Erythroblast (primary cell): ENCODE results near the gene SLC4A5.

ENCODE experiments used
- GATA1 ChIP-seq: IDR thresholded peaks from 2 replicates; pipeline ENCODE4 v1.6.1; 2011; ENCODE audit warnings: low read depth, mild to moderate bottlenecking, control low read depth, low read length, moderate library complexity
- POLR2A ChIP-seq: IDR thresholded peaks from 2 replicates; pipeline ENCODE4 v1.6.1; 2011; ENCODE audit warnings: mild to moderate bottlenecking, low read length

DNA sequence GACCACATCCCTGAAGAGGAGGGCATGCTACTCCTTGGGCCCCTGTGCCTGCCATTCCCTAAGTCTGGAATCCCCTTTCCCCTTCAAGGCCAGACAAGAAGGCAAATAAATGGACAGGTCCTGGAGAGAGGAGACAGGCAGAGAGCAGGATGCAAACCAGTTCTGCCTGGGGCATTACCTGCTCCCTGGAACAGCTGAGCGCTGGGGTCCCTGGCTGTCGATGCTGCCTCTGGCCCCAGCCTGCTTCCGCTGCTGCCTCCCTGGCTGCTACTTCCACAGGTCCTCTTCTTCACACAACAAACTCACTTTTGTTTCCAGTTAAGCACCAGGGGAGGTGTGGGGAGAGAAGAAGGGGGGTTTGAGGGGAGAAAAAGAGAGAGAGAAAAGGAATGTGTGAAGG, 53.1 kb downstream of the SLC4A5 start:
- no peak for TF ChIP-seq POLR2A
- no peak for TF ChIP-seq GATA1
